ENCODE measurements around the gene NUP58.
A peak's percentile ranks its signal among the peaks of the same experiment; 100 is the strongest.
"Not testable (repeated sequence)": the region's sequence is repeated elsewhere in the genome, so short reads cannot be mapped to it uniquely, and the experiment has no call there.

The NUP58 gene

GRCh38 chr13:25288966-25289365 lies 12.5 kb upstream of the NUP58 start:
- Mint-ChIP-seq H3K4me1 (peaks cover 29% of the 10 kb centered on the region), H3K27ac (no peak overlapping the region), H3K4me3 (no peak overlapping the region), H3K27me3 (peaks cover 14% of the 10 kb centered on the region), H3K9me3 (no peaks in the 10 kb centered on the region)
- no peak for DNase-seq
- no peak for ATAC-seq

DNA sequence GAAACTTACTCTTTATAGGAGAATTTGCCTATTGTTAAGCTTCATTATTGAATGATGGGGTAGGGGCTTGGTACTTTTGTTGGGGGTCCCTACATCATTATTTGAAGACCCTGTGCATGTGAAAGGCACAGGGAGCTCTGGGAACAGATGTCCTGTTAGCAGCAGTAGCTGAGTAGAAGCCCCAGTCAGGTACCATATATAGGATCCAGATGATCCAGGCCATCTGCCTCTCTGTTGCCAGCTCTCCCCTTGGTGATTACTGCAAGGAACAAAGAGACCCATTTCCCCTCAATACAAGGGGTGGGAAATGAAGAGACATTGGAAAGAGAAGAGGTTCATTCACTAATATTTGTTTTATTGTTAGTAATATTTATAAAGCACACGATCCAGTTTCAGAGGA lies 9.7 kb upstream of the NUP58 start:
- Mint-ChIP-seq H3K4me1 (peaks cover 7% of the 10 kb centered on the region), H3K27ac (no peak overlapping the region), H3K9me3 (no peaks in the 10 kb centered on the region), H3K27me3 (peaks cover 25% of the 10 kb centered on the region), H3K4me3 (no peak overlapping the region)
- DNase-seq, result no peak
- no peak for ATAC-seq

DNA sequence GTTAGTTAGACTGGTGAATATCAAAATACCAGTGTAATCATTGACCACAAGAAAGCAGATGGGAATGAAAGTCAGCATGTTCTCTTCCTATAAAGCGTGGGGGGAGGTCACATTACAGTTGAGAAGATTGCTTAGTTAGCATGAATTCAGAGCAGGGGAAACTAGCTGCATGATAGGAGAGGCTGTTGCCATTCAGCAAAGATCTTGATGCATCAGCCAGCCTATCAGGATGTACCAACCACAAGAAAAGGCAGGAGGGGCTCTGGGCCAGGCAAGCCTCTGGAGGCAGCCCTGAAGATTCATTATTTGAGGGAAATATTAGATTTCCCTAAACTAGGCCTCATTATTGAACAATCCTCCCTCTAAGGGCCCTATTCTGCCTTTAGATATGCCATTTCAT lies 9.1 kb upstream of the NUP58 start:
- Mint-ChIP-seq H3K4me3 (no peak overlapping the region), H3K27ac (no peak overlapping the region), H3K9me3 (no peaks in the 10 kb centered on the region), H3K4me1 (peaks cover 7% of the 10 kb centered on the region), H3K27me3 (peaks cover 31% of the 10 kb centered on the region)
- ATAC-seq (no peak), DNase-seq (no peak)

GRCh38 chr13:25295228-25295627 lies 6.2 kb upstream of the NUP58 start:
- no peak overlapping the region for H3K4me3 Mint-ChIP-seq
- ATAC-seq (no peak), DNase-seq (no peak)
- H3K4me1 Mint-ChIP-seq, result peaks cover 9% of the 10 kb centered on the region
- peaks cover 31% of the 10 kb centered on the region for H3K27me3 Mint-ChIP-seq
- no peak overlapping the region for H3K27ac Mint-ChIP-seq
- no peaks in the 10 kb centered on the region for H3K9me3 Mint-ChIP-seq

DNA sequence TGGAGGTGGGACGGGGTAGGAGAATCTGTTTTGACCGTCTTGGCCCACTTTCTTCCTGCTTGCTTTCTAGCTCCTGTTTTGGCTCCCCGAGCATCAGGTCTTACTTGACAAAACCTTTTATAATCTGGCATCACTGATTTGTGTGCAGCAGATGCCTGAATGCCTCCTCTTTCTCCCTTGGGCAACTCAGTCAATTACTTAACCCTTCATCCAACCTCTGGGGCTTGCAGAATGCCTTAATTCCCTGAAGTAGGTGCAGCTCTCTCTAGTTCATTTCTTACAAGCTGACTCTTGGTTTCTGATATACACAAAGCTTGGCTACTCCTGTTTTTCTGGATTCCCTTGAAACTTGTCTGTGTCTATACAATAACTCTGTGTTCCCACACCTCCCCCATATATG lies 5.7 kb upstream of the NUP58 start:
- peaks cover 14% of the 10 kb centered on the region for H3K4me1 Mint-ChIP-seq
- no peak overlapping the region for H3K4me3 Mint-ChIP-seq
- DNase-seq (no peak), ATAC-seq (no peak)
- H3K27ac Mint-ChIP-seq, result peak overlapping the region; percentile 5 to 47
- peaks cover 31% of the 10 kb centered on the region for H3K27me3 Mint-ChIP-seq
- no peaks in the 10 kb centered on the region for H3K9me3 Mint-ChIP-seq

DNA sequence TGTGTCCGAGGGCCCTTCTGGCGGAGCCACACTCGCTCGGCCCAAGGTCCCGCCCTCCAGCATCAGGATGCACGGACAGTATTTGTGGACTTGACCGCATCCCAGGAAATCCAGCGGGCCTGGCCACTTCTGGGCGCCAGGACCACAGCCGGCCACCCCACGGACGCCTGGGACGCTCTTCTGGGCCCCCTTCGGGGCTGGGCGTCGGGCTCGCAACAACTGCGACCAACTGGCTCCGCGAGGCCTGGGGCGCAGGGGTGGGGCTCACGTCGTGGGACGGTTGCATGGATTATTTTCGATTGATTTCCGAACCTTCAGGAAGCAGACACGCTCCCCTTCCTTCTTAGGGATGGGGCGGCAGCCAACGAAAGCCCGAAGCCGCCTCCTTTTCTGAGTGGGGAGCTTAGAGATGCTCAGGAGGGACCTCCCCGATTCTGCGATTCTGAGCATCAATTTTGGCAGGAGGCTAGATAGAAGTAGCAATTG lies 521 bp upstream of the NUP58 start:
- H3K27ac Mint-ChIP-seq, result peak overlapping the region; percentile 97 to 99
- peak overlapping the region; percentile 91 to 92 for H3K4me3 Mint-ChIP-seq
- ATAC-seq (peak; percentile 43), DNase-seq (peak in 1 of 2 donors; percentile 36)
- no peaks in the 10 kb centered on the region for H3K9me3 Mint-ChIP-seq
- peaks cover 41% of the 10 kb centered on the region for H3K4me1 Mint-ChIP-seq
- peaks cover 25% of the 10 kb centered on the region for H3K27me3 Mint-ChIP-seq

- Mint-ChIP-seq H3K4me1 (peaks cover 51% of the 10 kb centered on the region), H3K9me3 (no peaks in the 10 kb centered on the region), H3K4me3 (peak overlapping the region; percentile 91 to 92), H3K27ac (peak overlapping the region; percentile 97 to 99), H3K27me3 (peaks cover 16% of the 10 kb centered on the region)
- no peak for DNase-seq
- ATAC-seq, result no peak
Measured at GRCh38 chr13:25302121-25302520, 696 bp downstream of the NUP58 start.

- ATAC-seq (no peak), DNase-seq (no peak)
- H3K9me3 Mint-ChIP-seq, result no peaks in the 10 kb centered on the region
- H3K27ac Mint-ChIP-seq, result no peak overlapping the region
- H3K27me3 Mint-ChIP-seq, result no peaks in the 10 kb centered on the region
- H3K4me3 Mint-ChIP-seq, result no peak overlapping the region
- peaks cover 43% of the 10 kb centered on the region for H3K4me1 Mint-ChIP-seq
Measured at GRCh38 chr13:25306671-25307464, 5.4 kb downstream of the NUP58 start.

DNA sequence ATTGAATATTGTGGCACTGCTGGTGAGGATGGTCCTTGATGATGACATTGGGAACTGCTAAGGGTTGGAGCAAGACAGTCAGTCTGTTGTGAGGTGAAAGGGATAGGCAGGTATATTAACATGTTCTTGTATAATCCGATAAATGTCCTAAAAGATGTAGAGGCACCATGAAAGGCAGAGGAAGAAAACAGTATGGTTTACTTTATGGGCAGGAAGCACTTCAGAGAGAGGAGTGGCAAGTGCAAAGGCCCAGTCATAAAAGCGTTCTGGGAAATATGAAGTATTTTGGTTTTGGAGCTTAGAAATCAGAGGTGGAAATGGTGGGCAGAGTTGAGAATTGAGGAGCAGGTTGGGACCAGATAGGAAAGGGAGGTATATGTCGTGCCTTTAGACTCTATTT lies 9.5 kb downstream of the NUP58 start:
- peaks cover 10% of the 10 kb centered on the region for H3K4me1 Mint-ChIP-seq
- no peaks in the 10 kb centered on the region for H3K9me3 Mint-ChIP-seq
- H3K27ac Mint-ChIP-seq, result no peak overlapping the region
- no peak for DNase-seq
- H3K4me3 Mint-ChIP-seq, result no peak overlapping the region
- ATAC-seq, result no peak
- no peaks in the 10 kb centered on the region for H3K27me3 Mint-ChIP-seq

GRCh38 chr13:25318946-25319345 lies 17.5 kb downstream of the NUP58 start:
- H3K4me1 Mint-ChIP-seq, DNase-seq, H3K27ac Mint-ChIP-seq, H3K9me3 Mint-ChIP-seq, ATAC-seq, H3K4me3 Mint-ChIP-seq, H3K27me3 Mint-ChIP-seq: not testable (repeated sequence)

DNA sequence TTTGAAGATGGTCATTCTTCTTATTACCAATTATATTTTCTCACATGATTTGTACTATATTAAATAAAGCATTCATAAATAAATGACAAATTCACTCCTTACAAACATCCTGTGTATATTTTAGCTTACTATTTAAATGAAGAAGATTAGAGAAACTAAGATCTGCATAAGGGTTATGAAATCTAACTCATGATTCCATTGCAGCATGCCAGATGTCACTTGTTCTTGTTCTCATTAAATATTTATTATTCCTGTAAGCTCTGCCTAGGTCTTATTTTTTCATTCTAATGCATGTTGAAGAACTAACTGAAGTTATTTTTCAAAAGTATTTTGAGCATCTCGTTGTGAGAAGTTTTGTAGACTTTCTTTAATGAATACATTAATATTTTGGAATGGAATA lies 18.3 kb downstream of the NUP58 start:
- DNase-seq (no peak), ATAC-seq (no peak)
- no peaks in the 10 kb centered on the region for H3K9me3 Mint-ChIP-seq
- no peaks in the 10 kb centered on the region for H3K27me3 Mint-ChIP-seq
- H3K4me3 Mint-ChIP-seq, result no peak overlapping the region
- no peak overlapping the region for H3K27ac Mint-ChIP-seq
- peaks cover 6% of the 10 kb centered on the region for H3K4me1 Mint-ChIP-seq

DNA sequence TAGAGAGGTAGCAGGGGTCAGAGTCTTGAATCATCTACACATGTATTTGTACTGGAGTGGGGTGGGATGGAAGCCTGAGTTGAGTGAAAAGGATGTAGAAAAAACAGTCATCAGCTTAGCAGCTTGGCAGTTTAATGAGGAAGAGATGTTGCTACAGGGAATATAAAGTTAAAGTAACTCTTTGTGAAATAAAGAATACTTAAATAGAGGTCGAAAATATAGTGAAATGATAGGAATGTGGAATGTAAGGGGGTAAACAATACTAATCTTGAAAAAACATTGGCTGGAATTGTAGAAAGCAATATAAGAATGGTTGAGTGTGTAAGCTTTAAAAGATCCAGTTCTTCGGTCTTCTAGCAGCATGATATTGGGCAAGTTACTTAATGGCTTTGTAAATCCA lies 22.7 kb downstream of the NUP58 start:
- no peaks in the 10 kb centered on the region for H3K9me3 Mint-ChIP-seq
- no peak for ATAC-seq
- H3K4me1 Mint-ChIP-seq, result no peaks in the 10 kb centered on the region
- H3K27ac Mint-ChIP-seq, result no peak overlapping the region
- no peak overlapping the region for H3K4me3 Mint-ChIP-seq
- H3K27me3 Mint-ChIP-seq, result no peaks in the 10 kb centered on the region
- DNase-seq, result no peak

DNA sequence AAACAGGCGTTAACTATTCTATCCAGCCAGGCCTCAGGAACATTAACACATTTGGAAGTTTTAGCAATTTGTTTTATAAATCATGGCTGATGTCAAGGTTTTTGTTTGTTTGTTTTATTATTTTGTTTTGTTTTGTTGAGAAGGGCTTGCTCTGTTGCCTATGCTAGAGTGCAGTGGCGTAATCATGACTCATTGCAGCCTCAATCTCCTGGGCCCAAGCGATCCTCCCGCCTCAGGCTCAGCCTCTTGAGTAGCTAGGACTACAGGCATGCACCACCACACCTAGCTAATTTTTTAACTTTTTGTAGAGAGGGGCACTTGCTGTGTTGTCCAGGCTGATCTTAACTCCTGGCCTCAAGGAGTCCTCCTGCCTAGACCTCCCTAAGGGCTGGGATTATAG lies 28.3 kb downstream of the NUP58 start:
- Mint-ChIP-seq H3K27me3 (no peaks in the 10 kb centered on the region), H3K9me3 (no peaks in the 10 kb centered on the region), H3K4me3 (no peak overlapping the region), H3K27ac (no peak overlapping the region), H3K4me1 (no peaks in the 10 kb centered on the region)
- DNase-seq (no peak), ATAC-seq (no peak)

- Mint-ChIP-seq H3K27ac (no peak overlapping the region), H3K9me3 (no peaks in the 10 kb centered on the region), H3K4me1 (no peaks in the 10 kb centered on the region), H3K27me3 (no peaks in the 10 kb centered on the region), H3K4me3 (no peak overlapping the region)
- DNase-seq, result no peak
- no peak for ATAC-seq
Measured at GRCh38 chr13:25330541-25330940, 29.1 kb downstream of the NUP58 start.

DNA sequence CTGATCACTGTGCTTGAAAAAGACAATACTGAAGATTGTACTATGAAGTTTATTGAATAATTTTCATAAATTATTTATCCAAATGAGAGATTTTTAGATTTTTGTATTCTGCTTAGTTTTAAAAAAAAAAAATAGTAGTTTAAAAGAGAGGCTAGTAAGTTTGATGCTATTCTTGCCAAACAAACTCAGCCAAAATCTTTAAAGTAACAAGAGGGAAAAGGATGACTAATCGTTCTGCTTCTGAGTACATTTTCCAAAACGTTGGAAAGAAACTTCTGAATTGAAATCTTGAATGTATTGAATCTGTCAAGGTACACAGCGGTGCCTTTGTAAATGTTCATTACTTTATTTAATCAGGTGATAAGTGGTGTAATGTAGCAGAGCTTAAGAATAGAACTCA lies 34.4 kb downstream of the NUP58 start:
- no peak overlapping the region for H3K4me3 Mint-ChIP-seq
- H3K27me3 Mint-ChIP-seq, result no peaks in the 10 kb centered on the region
- ATAC-seq (no peak), DNase-seq (no peak)
- no peak overlapping the region for H3K27ac Mint-ChIP-seq
- H3K9me3 Mint-ChIP-seq, result no peaks in the 10 kb centered on the region
- no peaks in the 10 kb centered on the region for H3K4me1 Mint-ChIP-seq

DNA sequence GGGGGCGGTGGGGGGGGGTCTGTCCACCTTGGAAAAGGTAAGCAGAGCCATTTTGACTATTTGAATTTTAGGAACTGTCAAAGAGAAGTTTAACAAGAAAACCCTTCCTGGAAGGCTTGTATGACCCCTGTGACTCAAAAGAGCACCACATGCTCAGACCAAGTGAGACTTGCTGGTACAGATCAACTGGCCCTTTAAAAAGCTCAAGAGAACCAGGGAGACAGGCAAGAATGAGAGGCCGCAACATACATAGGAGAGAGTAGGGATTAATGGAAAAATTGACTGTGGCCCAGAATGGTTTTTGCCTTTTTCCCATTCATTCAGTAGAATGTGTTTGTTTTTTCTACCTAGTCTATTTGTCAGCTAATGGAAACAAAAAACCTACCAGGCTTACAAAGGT lies 44.2 kb downstream of the NUP58 start:
- no peak overlapping the region for H3K4me3 Mint-ChIP-seq
- ATAC-seq (no peak), DNase-seq (no peak)
- no peaks in the 10 kb centered on the region for H3K4me1 Mint-ChIP-seq
- no peaks in the 10 kb centered on the region for H3K27me3 Mint-ChIP-seq
- H3K27ac Mint-ChIP-seq, result no peak overlapping the region
- no peaks in the 10 kb centered on the region for H3K9me3 Mint-ChIP-seq

- no peaks in the 10 kb centered on the region for H3K4me1 Mint-ChIP-seq
- no peak overlapping the region for H3K4me3 Mint-ChIP-seq
- no peak for DNase-seq
- no peak overlapping the region for H3K27ac Mint-ChIP-seq
- no peaks in the 10 kb centered on the region for H3K9me3 Mint-ChIP-seq
- H3K27me3 Mint-ChIP-seq, result no peaks in the 10 kb centered on the region
- no peak for ATAC-seq
Measured at GRCh38 chr13:25347151-25347550, 45.7 kb downstream of the NUP58 start.
